Activated CD8-positive, alpha-beta memory T cell treated with anti-CD3 and anti-CD28 coated beads, Interleukin-2, amount 50 U/mL, for 48 hours (primary cell): ENCODE results near the gene BAIAP2.

Source experiments
- DNase-seq: peaks from one replicate; pipeline ENCODE4 v3.0.0-alpha.2; 2020

Gene BAIAP2, protein sequence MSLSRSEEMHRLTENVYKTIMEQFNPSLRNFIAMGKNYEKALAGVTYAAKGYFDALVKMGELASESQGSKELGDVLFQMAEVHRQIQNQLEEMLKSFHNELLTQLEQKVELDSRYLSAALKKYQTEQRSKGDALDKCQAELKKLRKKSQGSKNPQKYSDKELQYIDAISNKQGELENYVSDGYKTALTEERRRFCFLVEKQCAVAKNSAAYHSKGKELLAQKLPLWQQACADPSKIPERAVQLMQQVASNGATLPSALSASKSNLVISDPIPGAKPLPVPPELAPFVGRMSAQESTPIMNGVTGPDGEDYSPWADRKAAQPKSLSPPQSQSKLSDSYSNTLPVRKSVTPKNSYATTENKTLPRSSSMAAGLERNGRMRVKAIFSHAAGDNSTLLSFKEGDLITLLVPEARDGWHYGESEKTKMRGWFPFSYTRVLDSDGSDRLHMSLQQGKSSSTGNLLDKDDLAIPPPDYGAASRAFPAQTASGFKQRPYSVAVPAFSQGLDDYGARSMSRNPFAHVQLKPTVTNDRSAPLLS

DNA sequence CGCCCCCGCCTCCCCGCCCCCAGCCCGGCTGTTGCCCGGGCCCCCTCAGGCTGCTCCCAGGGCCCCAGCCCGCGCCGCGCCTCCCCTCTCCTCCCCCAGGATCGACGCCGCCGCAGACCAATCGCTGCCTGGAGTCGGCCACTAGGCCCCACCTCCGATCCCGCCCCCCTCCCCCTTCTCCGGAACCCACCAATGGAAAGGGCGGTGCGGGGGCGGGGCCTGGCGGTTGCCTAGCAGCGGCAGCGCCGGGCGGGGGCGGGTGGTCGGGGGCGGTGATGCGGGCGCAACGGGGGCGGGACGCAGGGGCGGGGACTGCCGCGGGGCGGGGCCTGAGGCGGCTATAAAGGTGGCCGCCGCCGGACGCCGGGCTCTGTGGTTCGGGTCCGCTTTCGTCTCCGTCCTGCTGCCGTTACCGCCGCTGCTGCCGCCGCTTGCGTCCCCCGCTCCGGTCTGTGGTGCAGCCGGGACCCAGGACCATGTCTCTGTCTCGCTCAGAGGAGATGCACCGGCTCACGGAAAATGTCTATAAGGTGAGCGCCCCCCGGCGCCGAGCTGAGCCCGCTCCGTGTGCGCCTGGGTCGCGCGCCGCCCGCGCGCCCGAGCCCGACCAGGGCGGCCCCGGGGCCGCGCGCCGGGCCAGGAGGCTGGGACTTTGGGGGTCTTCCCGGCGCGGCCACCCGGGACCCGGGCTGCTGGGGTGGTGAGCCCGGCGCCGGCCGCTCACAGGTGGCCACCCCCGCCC, at the start of gene BAIAP2:
Gene BAIAP2, plus strand, starts transcription at position 373 of the 742 bp plus-strand sequence. Its CDS starts 104 bp downstream, at position 477.
- DNase-seq: peak; percentile 99

DNA sequence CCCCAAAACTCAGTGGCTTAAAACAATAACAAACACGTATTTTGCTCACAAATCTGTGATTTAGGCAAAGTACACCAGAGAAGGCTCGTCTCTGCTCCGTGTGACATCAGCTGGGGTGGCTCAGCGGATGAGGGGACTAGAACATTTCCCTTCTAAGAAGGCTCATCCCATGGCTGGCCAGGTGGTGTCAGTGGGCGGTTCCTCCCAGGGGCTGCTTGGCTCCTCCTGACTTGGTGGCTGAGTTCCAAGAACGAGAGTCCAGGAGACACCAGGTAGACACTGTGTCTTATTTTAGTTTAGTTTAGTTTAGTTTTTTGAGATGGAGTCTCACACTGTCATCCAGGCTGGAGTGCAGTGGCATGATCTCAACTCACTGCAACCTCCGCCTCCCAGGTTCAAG, 48.9 kb upstream of the BAIAP2 start:
- DNase-seq: no peak

DNA sequence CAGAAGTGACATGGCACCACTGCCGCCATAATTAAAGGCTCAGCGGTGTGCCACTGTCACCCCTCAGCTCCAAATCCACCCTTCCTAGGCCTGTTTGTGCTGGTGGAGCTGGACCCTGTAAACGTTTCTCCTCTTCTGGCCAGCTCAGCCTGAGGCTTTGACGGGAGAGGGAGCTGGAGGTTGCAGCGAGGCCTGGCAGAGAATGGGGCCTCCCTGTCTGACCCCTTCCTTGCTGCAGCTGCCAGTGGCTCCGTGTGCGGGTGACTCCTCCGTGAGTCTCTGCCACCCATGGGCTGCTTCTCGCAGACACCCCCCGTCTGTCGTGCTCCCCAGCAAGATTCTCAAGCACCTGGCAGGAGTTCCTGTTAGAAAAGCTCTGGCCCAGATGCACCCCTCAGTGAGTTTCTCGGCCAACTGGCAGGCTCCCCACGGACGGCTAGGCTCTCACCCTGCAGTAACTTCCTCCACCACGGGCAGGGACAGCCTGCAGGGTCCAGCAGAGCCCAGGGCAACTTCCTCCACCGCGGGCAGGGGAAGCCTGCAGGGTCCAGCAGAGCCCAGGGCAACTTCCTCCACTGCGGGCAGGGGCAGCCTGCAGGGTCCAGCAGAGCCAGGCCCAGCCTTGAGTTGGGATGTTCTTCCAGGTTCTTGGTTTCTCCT, 48.0 kb upstream of the BAIAP2 start:
- DNase-seq: no peak

DNA sequence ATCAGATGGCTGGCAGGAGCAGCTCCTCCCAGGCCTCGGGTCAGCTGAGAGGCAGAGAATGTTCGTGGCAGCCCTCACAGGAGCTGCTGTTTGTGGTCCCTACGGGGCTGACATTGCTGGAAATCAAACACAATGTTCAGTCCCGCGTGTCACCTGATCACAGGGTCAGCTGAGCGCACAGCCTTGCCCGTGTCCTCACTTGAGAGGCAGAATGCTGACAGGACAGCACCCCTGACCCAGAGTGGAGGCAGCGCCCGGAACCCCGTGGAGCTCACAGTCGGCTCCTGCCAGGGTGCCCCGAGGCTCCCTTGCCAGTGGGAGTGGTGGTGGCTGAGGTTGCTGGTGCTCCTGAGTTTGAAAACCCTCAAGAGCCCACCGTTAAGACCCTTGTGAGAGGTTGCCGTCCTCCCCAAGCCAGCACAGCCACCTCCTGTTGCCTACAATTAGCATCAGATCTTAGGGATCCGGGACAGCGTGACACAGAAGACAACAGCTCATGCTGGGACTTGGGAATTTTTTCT, 47.0 kb upstream of the BAIAP2 start:
- no peak for DNase-seq

DNA sequence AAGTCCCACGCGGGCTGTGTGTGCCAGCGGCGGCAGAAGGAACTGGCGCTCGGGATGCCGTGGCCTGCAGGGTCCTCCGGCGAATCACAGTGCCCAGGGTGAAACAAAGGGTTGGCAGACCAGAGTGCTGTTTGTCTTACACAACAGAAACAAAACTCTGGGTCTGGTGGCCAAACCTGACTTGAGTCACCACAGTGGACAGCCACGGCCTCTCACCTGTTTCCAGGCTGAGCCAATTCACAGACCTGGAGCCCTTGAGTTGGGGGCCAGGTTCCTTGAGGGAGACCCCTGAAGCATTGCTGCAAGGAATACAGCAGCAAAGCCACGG, 45.4 kb upstream of the BAIAP2 start:
- DNase-seq: no peak

DNA sequence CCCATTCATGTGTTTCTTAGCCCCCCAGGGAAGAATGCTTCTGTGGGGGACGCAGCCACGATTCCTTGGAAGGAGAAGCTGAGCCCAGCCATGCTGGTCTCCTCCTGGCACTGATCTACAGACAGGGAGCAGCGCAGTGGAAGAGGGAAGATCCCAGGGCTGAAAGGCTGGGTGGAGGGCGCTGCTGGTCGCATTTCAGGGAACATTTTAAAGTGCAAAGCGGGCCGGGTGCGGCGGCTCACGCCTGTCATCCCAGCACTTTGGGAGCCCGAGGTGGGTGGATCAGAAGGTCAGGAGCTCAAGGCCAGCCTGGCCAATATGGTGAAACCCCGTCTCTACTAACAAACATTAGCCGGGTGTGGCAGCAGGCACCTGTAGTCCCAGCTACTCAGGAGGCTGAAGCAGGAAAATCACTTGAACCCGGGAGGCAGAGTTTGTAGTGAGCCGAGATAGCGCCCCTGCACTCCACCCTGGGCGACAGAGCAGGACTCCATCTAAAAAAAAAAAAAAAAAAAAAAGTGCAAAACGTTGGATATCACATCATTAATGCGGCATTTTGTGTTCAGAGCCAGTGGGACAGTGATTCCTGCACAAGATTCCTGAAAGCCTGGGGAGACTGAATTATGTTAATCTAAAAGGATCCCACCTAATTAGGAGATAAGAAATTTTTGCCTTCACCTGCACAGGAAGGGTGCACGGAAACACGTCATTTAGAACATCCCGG, 43.9 kb upstream of the BAIAP2 start:
- no peak for DNase-seq

DNA sequence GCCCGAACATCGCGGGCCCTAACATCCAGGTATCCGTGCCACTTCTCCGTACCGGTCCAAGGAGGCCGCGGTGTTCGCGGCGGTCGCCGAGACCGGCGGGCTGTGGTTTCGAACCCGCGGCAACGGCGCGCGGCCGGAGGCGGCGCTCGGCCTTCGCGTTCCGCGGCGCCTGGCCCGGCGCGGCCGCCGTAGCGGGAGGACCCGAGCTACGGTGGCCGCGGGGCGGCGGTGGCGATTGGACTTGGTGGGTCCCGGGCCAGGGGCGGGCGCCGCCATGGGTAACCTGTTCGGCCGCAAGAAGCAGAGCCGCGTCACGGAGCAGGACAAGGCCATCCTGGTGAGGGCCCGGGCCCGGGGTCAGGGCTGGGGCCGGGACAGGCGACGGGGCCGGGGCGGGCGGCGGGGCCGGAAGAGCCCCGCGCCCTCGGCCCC, 43.3 kb upstream of the BAIAP2 start, which contains the start of gene CHMP6:
Gene CHMP6, plus strand, starts transcription at position 197 of the 432 bp plus-strand sequence. Its CDS starts 78 bp downstream, at position 275.
- peak; percentile 90 for DNase-seq

DNA sequence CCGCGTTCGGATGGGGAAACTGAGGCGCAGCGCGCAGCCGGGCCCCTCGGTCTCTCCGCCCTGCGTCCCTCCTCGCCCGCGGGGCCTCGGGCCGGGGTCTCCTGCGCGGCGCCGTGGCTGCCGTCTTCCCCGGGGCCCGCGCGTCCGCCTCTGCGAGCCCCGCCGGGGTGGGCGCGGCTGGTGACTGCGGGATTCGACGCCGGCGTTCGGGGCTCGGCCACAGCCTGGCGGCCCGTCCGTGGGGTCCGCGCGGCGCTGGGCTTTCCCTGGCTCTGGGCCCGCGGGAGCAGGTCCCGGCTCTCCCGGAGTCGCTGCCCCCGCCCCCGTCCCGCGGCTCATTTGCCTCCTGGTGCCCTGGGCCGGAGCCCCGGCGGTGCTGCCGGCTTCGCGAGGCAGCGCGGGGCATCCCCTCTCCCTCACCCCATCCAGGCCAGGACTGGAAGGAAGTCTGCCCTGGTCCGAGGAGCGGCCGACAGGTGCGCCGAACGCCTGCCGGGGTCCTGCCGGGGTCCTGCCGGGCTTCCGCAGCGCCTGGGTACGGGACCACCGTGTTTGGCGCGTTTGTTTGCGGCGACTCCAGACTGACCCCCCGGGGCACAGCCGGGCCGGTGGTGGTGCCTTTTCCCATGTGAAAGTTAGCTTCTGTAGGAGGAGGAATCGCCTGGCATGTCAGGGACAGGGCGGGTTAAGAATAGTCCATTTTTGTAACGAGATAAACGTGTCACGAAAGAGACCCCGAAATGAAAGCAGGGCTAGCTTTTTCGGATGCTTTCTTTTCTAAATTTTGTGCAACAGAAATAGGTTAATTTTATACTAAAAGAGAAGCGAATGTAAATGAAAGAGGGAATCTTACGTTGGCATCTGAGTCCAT, 42.6 kb upstream of the BAIAP2 start:
- DNase-seq: no peak

DNA sequence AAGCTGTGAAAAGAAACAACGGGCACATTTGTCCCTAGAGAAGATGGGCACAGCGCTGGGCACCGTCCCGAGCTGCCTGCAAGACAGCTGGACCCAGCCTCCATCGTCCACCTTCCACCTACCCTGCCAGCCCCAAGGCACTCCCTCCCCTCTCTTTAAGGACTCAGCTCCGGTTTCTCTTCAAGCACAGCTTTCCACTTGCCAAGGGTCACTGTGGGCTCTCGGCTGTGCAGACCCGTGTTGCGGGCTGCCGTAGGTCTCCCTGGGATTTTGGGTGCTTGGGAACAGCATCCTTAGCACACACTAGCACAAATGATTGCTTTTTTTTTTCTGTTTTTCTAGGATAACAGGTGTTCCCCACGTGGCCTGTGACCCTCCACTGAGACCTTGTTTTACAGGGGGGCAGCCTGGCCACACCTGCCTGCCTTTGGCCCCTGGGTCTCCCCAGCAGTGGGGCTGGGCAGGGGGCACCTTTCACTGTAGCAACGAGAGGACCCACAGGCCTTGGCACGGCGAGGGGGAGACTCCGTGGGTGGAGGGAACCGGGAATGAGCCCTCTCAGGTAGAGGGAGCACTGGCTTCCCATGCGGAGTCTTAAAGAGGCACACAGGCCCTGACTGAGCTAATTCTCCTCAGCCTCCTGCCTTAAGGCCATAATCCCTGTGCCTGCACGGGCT, 41.9 kb upstream of the BAIAP2 start:
- no peak for DNase-seq

DNA sequence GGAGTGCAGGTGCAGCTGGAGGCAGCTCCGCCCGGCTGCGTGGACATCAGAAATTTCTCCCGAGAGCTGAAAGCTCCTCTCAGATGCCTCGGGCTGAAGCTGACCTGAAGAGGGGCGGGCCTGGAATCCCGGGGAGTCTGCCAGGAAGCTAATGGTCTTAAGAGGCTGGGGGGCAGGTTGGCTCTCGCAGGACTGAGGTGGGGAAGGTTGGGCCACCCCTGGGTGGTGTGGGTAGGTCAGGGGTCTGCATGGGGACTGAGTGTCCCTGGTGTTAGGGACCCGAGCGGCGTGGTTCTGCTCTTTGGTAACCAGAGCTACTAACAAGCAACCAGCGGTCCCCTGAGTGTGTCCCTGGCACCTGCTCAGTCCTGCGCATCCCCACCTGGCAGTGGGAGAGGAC, 39.8 kb upstream of the BAIAP2 start:
- DNase-seq: no peak

DNA sequence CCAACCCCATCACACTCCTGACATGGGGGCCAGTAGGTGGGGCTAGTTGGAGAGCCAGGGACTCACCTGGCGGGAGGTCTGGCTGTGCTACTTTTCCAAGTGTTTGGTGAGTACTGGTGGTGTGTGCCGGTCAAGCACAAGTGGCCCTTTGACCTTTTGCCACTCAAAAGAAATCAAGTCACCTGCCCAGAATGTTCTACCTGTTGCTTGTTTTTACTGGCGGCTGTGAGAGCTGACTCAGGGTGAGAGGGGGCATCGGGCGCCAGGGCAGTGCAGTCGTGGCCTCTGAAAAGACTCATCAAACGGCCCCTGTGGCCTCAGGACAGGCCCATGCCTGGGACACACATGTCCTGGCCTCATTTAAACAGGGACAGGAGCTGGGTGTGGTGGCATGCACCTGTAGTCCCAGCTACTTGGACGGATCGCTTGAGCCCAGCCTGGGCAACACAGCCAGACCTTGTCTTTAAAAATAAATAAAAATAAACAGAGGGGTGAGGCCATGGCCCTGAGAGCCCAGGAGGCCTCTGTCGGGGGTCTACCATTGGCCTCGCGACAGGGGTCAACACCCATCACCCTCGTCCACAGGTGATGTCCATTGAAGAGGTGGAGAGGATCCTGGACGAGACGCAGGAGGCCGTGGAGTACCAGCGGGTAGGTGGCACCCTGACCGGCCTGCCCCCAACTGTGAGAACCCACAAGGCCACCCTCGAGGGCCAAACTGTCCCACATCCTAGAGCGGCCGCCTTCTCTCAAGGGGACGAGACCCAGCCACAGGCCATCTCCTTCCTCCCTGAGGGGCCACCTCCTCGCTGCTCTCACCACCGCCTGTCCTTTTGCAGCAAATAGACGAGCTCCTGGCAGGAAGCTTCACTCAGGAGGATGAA, 38.3 kb upstream of the BAIAP2 start:
- no peak for DNase-seq

DNA sequence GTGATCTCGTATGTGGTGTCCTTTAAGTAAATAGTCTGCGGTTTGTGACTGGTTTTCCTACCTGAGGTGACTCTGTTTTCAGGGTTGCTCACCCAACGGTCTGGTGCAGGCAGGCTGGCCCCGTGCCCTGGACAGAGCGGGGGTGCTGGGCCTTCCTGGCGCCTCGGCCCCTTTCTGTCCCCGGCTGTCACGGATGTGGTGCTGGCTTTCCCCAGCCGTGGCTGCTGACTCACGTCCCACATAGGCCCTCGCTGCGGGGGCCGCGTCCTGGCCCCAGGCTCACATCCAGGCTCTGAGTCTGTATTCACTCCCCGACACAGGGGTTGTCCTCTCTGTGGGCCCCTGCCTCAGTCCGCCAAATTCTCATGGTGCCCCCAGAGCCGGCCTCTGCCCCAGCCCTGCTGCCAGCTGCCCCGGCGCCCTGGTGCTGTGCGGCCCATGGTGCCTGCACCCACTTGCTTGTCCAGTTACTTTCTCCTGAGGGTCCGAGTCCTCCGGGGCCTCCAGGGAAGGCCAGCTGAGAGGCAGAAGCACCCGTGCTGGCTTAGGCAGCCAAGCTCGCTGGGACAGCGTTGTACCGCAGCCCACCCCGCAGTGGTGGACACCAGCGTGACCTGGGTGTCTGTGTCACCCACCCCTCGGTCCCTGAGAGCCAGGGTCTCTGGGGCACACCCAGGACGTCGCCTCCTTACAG, 37.4 kb upstream of the BAIAP2 start:
- no peak for DNase-seq

DNA sequence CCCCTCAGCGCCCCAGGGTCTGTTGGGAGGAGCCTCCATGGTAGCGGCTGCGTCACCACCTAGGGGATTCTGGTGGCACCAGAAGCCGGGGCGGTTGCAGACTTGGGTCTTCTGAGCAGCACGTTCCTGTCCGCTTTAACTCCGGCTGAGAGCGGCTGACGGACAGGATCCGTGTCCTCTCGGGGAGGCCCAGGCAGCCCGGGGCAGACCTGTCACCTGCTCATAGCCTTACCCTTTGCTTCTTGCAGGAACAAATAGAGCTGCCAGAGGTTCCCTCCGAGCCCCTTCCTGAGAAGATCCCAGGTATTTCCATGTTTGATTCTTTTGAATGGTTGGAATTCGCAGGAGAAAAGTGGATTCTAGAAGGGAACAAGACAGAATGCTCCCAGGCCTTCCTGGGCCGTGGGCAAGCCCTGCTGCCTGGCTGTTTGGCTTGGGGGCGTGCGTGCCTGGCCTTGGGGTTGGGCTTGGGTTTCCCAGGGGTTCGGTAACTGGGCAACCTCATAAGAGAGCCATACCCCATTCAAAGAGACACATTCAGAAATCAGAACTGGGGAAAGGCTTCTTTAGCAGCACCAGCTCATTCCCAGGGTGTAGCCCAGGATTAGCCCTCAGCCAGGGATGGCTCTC, 36.7 kb upstream of the BAIAP2 start:
- DNase-seq: no peak

DNA sequence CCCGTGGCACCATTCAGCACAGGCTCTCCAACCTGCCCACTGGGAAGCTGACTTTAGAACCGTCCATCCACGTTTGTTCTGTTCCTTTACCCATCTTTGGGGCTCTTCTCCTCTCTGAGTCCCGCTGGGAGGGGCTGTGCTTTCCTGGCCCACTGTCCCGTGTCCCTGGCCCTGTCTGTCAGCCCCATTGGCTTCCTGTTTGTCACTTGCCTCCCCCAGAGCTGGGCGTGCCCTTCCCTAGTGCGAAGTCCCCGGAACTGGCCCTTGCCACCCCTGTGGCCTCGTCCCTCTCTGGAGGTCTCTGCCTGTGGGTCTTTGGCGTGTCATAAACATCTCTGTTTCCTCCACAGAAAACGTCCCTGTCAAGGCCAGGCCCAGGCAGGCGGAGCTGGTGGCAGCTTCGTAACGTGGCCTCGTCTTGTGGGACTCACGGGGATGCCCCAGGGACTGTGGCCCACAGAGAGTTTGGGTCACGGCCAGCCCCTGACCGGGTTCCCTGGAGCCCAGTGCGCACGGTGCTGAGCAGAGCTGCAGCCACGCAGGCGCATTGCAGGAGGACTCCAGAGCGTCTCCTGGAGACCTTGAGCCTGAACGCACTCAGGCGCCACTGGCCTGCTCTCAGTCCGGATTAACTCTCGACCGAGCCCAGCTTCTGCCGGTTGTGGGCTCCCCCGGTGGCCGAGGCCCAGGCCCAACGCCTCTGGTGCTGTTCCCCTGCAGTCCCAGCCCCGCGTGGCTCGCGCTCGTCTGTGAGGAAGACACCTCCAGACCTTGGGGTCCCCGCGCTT, 36.0 kb upstream of the BAIAP2 start:
- no peak for DNase-seq

DNA sequence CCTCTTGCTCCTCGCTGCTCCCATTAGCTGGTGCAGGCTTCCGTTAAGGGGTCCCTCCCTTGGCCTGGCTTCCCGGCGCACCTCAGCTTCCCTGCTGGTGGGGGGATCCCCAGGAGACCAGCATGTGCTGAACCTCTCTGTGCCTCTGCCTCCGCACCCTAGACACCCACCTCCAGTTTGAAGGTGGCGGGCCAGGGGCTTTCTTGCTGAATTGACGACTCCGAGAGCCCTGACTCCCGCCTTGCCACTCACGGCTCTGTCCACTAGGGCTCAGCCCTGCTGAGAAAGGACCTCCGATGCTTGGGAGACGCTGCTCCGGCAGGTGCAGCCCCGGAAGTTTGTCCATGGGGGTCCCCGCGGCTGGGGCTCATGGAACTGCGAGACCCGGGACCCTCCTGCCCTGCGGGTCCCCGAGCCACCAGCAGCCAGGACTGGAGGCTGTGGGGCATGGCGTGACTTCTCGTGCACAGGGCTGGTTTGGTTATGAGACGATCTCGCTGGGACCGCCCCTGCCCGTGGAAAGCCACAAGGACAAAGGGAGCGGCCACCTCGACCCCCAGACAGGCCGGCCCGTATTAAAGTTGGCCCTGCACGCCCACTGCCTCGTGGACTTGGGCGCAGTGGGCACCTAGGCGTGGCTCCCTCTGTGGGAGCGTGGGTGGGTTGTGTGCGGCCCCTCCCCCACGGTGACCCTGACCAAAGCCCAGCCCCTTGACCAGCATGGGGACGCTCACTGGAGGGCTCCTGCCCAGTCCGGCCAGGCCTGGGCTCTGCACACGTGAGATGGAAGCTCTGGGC, 35.2 kb upstream of the BAIAP2 start:
- DNase-seq: no peak

DNA sequence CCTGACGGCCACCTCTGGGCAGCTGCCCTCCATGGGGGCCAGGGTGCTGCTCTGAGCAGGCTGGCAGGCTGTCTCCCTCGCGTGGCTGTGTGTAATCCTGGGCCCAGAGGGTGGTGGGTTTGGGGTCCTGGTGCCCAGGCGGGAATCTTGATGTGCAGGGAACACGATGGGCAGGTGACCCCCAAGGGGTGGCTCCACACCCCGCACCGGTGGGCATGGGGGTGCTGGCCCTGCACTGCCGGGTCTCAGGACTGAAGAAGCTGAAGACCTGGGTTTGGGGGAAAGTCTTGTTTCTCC, 34.7 kb upstream of the BAIAP2 start:
- DNase-seq: no peak
